GM10847 (cell line): Measurements from ENCODE around the gene HTT.
A peak's percentile ranks its signal among the peaks of the same experiment; 100 is the strongest.

Experiments used
- POLR2A ChIP-seq: IDR thresholded peaks from 2 replicates; pipeline ENCODE4 v1.6.1; 2011; ENCODE audit not compliant: insufficient read length; ENCODE audit errors: extremely low read depth

The HTT gene

GRCh38 chr4:3041192-3042142 lies 33.0 kb upstream of the HTT start:
- TF ChIP-seq POLR2A, result peak; percentile 42

GRCh38 chr4:3042226-3042625 lies 32.3 kb upstream of the HTT start:
- TF ChIP-seq POLR2A, result no peak

- TF ChIP-seq POLR2A, result no peak
Observed at GRCh38 chr4:3043282-3044020, 31.0 kb upstream of the HTT start.

GRCh38 chr4:3044870-3045819 lies 29.3 kb upstream of the HTT start:
- no peak for TF ChIP-seq POLR2A

- no peak for TF ChIP-seq POLR2A
Observed at GRCh38 chr4:3046162-3046561, 28.3 kb upstream of the HTT start.

- no peak for TF ChIP-seq POLR2A
Observed at GRCh38 chr4:3046623-3047022, 27.9 kb upstream of the HTT start.

GRCh38 chr4:3047464-3048286 lies 26.8 kb upstream of the HTT start:
- TF ChIP-seq POLR2A, result no peak

- TF ChIP-seq POLR2A, result no peak
Observed at GRCh38 chr4:3054169-3054759, 20.2 kb upstream of the HTT start.

GRCh38 chr4:3059943-3060342 lies 14.5 kb upstream of the HTT start:
- TF ChIP-seq POLR2A, result no peak

- no peak for TF ChIP-seq POLR2A
Observed at GRCh38 chr4:3060946-3061345, 13.5 kb upstream of the HTT start.

GRCh38 chr4:3062471-3062870 lies 12.0 kb upstream of the HTT start:
- TF ChIP-seq POLR2A, result no peak

GRCh38 chr4:3065551-3065950 lies 8.9 kb upstream of the HTT start:
- TF ChIP-seq POLR2A, result no peak

GRCh38 chr4:3066836-3067400 lies 7.6 kb upstream of the HTT start:
- no peak for TF ChIP-seq POLR2A
